ENCODE results near the gene UBAC1. TPM values are rescaled to one million over a fixed set of nuclear protein-coding genes. Genes with fewer than 3 reads are reported as not detected.
"Not testable (repeated sequence)": the region's sequence is repeated elsewhere in the genome, so short reads cannot be mapped to it uniquely, and the experiment has no call there.

UBAC1 gene
- total RNA-seq, 4 donors from 2014 or later = 52.9 to 76.3 (median 63.5) TPM

DNA sequence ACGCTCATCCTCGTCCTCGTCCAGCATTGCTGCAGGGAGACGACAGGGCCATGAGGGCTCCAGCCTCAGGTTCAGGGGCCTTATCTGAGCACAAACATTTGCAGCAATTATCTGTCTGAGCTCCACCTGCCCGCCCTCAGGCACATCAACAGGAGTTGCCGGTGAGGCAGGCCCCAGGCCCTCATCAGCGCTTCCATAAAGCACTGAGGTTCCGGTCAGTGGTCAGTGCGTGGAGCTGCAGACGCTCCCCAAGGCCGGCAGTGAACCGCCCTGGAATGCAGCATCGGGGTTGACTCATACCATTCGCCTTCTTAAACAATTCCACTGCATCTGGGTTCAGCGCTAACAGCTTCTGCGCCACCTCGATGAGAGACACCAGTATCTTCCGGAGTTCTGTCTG, 15.2 kb downstream of the UBAC1 start:
- 60 to 100% methylated on average over 1 to 3 of the region's 18 CpGs for WGBS, 2 donors (ENCODE audit: low coverage in 1 of 2)
- TF ChIP-seq, protein P1, sequence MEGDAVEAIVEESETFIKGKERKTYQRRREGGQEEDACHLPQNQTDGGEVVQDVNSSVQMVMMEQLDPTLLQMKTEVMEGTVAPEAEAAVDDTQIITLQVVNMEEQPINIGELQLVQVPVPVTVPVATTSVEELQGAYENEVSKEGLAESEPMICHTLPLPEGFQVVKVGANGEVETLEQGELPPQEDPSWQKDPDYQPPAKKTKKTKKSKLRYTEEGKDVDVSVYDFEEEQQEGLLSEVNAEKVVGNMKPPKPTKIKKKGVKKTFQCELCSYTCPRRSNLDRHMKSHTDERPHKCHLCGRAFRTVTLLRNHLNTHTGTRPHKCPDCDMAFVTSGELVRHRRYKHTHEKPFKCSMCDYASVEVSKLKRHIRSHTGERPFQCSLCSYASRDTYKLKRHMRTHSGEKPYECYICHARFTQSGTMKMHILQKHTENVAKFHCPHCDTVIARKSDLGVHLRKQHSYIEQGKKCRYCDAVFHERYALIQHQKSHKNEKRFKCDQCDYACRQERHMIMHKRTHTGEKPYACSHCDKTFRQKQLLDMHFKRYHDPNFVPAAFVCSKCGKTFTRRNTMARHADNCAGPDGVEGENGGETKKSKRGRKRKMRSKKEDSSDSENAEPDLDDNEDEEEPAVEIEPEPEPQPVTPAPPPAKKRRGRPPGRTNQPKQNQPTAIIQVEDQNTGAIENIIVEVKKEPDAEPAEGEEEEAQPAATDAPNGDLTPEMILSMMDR (IDR thresholded peaks at IDR 0.05) = no peak
- TF ChIP-seq POLR2A (IDR thresholded peaks at IDR 0.05) (no peak), POLR2AphosphoS5 (IDR thresholded peaks at IDR 0.05) (no peak), EP300 (IDR thresholded peaks at IDR 0.05) (no peak)
- H3K9me3 ChIP-seq = no peaks in the 10 kb centered on the region

DNA sequence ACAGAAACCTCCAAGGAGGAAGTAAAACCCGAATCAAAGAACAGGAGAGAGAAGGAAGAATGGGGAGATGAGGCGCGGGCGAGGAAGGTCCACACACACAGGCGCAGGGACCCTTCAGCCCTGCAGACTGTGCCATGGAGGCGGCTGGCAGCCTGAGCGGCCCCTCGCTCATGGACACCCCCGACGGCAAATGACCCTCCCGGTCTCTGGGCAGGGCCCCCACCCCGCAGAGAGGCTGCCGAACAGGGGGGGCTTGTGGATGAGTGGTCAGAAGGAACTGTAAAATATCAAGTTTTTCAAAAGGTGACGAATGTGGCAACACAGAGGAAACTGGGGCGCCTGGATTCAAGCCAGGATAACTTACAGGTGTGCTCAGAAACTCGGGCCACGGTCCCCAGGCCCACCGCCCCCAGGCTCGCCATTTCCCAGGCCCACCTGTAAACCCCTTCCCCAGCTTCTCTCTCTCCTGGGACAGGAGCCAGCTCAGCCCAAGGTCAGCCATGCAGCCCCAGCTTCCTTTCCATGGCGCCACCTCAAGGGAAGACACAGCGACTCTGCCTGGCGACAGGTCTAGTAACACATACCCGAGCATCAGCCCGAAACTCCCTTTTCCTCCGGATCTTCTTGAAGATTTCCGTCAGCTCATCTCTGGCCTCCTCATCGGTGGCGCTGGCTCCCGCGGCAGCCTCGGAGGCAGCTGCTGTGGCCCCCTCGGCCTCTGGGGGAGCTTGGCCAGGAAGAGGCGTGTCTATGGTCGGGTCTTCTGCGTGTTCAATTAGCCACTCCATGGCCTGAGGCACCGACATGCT, 16.5 kb downstream of the UBAC1 start:
- Histone ChIP-seq H3K4me3 (no peak overlapping the region), H3K27ac (no peak overlapping the region), H3K9me3 (no peaks in the 10 kb centered on the region), H3K27me3 (no peaks in the 10 kb centered on the region), H3K36me3 (peaks cover 0 to 99% of the 10 kb centered on the region in 2 donors), H3K4me1 (peaks cover 0 to 7% (median 0%) of the 10 kb centered on the region in 3 donors)
- no peak for ATAC-seq
- TF ChIP-seq POLR2AphosphoS5 (IDR thresholded peaks at IDR 0.05) (no peak), POLR2A (IDR thresholded peaks at IDR 0.05) (no peak), EP300 (IDR thresholded peaks at IDR 0.05) (no peak)
- TF ChIP-seq, protein P1 (IDR thresholded peaks at IDR 0.05) = no peak
- WGBS, 2 donors (ENCODE audit: low coverage in 1 of 2) = 77% methylated on average over 7 of the region's 36 CpGs; no CpG with 5 or more reads in 1 of the 2 donors

More for the DNA sequence above, 15.2 kb downstream of the UBAC1 start:
- Histone ChIP-seq H3K4me1 (peaks cover 0 to 7% (median 0%) of the 10 kb centered on the region in 3 donors), H3K4me3 (no peak overlapping the region), H3K27ac (no peak overlapping the region), H3K27me3 (no peaks in the 10 kb centered on the region), H3K36me3 (peaks cover 0 to 99% of the 10 kb centered on the region in 2 donors)
- ATAC-seq = no peak

DNA sequence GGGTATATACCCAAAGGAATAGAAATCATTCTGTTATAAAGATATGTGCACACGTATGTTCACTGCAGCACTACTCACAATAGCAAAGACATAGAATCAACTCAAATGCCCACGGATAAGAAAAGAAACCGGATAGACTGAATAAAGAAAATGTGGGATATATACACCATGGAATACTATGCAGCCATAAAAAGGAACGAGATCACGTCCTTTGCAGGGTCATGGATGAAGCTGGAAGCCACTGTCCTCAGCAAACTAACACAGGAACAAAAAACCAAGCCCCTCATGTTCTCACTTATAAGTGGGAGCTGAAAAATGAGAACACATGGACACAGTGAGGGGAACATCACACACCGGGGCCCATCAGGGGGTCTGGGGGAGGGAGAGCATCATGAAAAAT, 17.6 kb downstream of the UBAC1 start:
- H3K9me3 ChIP-seq, H3K27ac ChIP-seq, H3K27me3 ChIP-seq, H3K4me1 ChIP-seq, ATAC-seq, H3K4me3 ChIP-seq: not testable (repeated sequence)
- peaks cover 0 to 100% of the 10 kb centered on the region in 2 donors for H3K36me3 ChIP-seq
- WGBS, 2 donors (ENCODE audit: low coverage in 1 of 2) = 85 to 93% methylated on average over 4 to 6 of the region's 6 CpGs

DNA sequence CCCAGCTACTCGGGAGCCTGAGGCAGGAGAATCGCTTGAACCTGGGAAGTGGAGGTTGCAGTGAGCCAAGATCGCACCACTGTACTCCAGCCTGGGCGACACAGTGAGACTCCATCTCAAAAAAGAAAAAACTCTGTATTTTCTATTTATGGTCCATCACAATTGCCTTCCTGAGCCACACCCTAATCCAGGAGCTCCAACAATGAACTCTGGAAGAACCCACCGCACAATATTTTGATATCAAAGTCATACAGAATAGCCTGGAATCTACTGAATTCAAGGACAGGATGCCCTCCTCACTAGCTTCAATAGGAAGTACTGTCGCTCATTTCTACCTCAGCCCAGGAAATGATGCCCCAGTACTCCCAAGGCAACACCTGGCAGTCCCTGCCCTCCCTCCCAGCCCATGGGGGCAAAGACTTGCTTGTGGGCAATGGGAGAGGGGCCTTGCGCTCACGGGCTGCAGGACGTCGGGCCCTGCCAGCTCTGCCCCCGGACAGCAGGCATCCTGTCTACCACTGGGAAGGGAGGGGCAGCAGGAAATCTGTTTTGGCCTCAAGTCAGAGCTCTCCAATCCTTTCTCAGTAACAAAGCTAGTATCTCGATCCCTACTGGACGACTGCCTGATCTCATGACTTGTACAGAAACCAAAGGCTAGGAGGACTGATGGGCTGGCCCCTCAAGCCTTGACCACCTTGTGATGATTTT, 19.7 kb downstream of the UBAC1 start:
- Histone ChIP-seq H3K4me1 (peaks cover 0 to 7% (median 0%) of the 10 kb centered on the region in 3 donors), H3K9me3 (peaks cover 0 to 6% (median 0%) of the 10 kb centered on the region in 3 donors), H3K4me3 (no peak overlapping the region), H3K27me3 (no peaks in the 10 kb centered on the region), H3K27ac (peak overlapping the region in 2 of 4 donors; percentile 15 to 44), H3K36me3 (peaks cover 0 to 100% of the 10 kb centered on the region in 2 donors)
- TF ChIP-seq POLR2A (IDR thresholded peaks at IDR 0.05) = no peak
- no peak for TF ChIP-seq POLR2AphosphoS5 (IDR thresholded peaks at IDR 0.05)
- TF ChIP-seq, protein P1 (IDR thresholded peaks at IDR 0.05) = no peak
- no peak for TF ChIP-seq EP300 (IDR thresholded peaks at IDR 0.05)
- WGBS, 2 donors (ENCODE audit: low coverage in 1 of 2) = 53 to 93% methylated on average over 2 to 3 of the region's 13 CpGs
- ATAC-seq = no peak

DNA sequence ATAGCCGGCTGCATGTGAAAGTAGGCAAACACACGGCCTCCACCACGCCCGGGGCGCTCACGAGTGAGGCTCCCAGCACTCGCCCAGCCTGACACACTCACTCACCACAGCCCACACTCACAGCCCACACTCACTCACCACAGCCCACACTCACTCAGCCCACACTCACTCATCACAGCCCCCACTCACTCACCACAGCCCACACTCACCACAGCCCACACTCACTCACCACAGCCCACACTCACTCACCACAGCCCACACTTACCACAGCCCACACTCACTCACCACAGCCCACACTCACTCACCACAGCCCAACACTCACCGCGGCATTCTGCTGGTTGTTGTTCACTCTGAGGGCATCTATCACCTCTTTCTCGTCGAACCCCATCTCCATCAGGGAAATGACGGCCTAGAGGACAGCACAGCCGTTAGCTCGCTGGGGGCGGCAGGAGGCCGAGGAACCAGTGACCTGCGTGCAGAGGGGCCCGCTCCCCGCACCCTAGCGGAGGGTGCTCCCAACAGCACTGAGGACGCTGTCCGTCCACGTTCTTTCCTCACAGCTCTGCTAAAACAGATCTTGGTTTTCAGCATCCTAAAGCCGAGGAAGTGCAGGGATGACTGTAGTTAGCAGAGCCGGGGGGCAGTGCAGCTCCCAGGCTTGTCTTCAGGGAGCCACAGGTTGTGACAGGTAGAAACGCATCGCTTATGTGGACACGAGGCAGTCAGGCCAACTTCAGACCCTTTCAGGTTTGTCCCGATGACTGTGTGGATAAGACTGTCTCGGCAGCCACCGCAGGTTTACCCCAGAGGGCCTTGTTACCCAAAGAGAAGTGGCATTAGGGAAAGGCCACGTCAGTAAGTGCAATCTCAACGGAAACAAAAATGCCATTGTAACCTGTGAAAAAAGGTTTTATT, 21.6 kb downstream of the UBAC1 start:
- H3K4me1 ChIP-seq = peaks cover 0 to 7% (median 0%) of the 10 kb centered on the region in 3 donors
- no peak overlapping the region for H3K27ac ChIP-seq
- peaks cover 0 to 100% of the 10 kb centered on the region in 2 donors for H3K36me3 ChIP-seq
- H3K27me3 ChIP-seq = no peaks in the 10 kb centered on the region
- H3K9me3 ChIP-seq = peaks cover 0 to 7% (median 0%) of the 10 kb centered on the region in 3 donors
- H3K4me3 ChIP-seq = no peak overlapping the region
- ATAC-seq = no peak
- 83 to 89% methylated on average over 12 to 18 of the region's 33 CpGs for WGBS, 2 donors (ENCODE audit: low coverage in 1 of 2)
- TF ChIP-seq, protein P1 (IDR thresholded peaks at IDR 0.05) = no peak
- TF ChIP-seq POLR2AphosphoS5 (IDR thresholded peaks at IDR 0.05) (no peak), EP300 (IDR thresholded peaks at IDR 0.05) (no peak)
